Gastrocnemius medialis (tissue), 4 donors: ENCODE data around the gene WHRN. TPM values are rescaled to one million over a fixed set of nuclear protein-coding genes. Genes with fewer than 3 reads are reported as not detected.

Experiments used
- ATAC-seq, 2 donors: fragments of 150-250 bp; one replicate each; pipeline ENCODE4 v1.9.1; 2016
- DNase-seq, 2 donors: peaks; one replicate each; pipeline ENCODE4 v3.0.0-alpha.2; 2019
- H3K27ac ChIP-seq, 4 donors: fragments of 200-600 bp; sonication (generic); 1 replicate in 1 of 4; 2 replicates in 3 of 4; pipeline ENCODE4 v1.5.1; 2016 to 2018; ENCODE audit warnings: mild to moderate bottlenecking in 2 of 4, moderate library complexity in 1 of 4
- H3K27me3 ChIP-seq, 3 donors: fragments of 200-600 bp; sonication (generic) in 2 of 3; 1 replicate in 1 of 3; 2 replicates in 2 of 3; pipeline versions ENCODE4 v1.5.1 to v1.6.0; 2016 to 2019; ENCODE audit warnings: mild to moderate bottlenecking in 1 of 3, moderate library complexity in 1 of 3
- H3K36me3 ChIP-seq, 2 donors: fragments of 200-600 bp; sonication (generic) in 1 of 2; one replicate each; pipeline ENCODE4 v1.5.1; 2017 to 2018
- H3K4me1 ChIP-seq, 2 donors: fragments of 200-600 bp; sonication (generic) in 1 of 2; one replicate each; pipeline ENCODE4 v1.5.1; 2016 to 2017; ENCODE audit warnings: mild to moderate bottlenecking in 2 of 2
- H3K4me3 ChIP-seq, 4 donors: fragments of 200-600 bp; sonication (generic) in 3 of 4; 1 replicate in 1 of 4; 2 replicates in 3 of 4; pipeline ENCODE4 v1.5.1; 2016 to 2019; ENCODE audit warnings: mild to moderate bottlenecking in 2 of 4
- H3K9me3 ChIP-seq, 3 donors: fragments of 200-600 bp; sonication (generic) in 2 of 3; 1 replicate in 1 of 3; 2 replicates in 2 of 3; pipeline ENCODE4 v1.5.1; 2016 to 2019
- CTCF ChIP-seq, 5 experiments: fragments of 450-650 bp in 3 of 5; fragments of 200-600 bp in 2 of 5; sonication (generic) in 2 of 5; IDR thresholded peaks in 4 of 5; conservative IDR thresholded peaks in 1 of 5; 1 replicate in 4 of 5; 2 replicates in 1 of 5; pipeline ENCODE4 v1.5.1; 2016 to 2019; ENCODE audit warnings: antibody characterized with exemption in 5 of 5, mild to moderate bottlenecking in 3 of 5, moderate library complexity in 3 of 5
- POLR2A ChIP-seq, 2 donors: fragments of 450-650 bp; IDR thresholded peaks; one replicate each; pipeline ENCODE4 v1.6.1; 2017; ENCODE audit warnings: antibody characterized with exemption in 2 of 2, mild to moderate bottlenecking in 2 of 2, moderate library complexity in 2 of 2
- in situ Hi-C, 4 donors: fragments of 200-750 bp; cut with MboI; loops; one replicate each; pipeline versions ENCODE4 v1.15.0 to v1.8.0; 2017; ENCODE audit warnings: low sequenced_read_pairs in 4 of 4
- intact Hi-C: fragments of 100-400 bp; cut with DNase I; formaldehyde crosslinking; loops from one replicate; pipeline ENCODE4 v1.15.1; 2023; ENCODE audit warnings: low total_unique reads
- total RNA-seq, 4 donors: library from RNA; depleted of rRNA; stranded (reverse); fragments of >200 nt; gene quantifications; one replicate each; pipeline versions ENCODE4 v1.1.0 to v1.2.3, GENCODE V29; 2016

The WHRN gene
- total RNA-seq, 4 donors from 2014 or later, result 0.16 to 0.18 TPM; not detected in 2

GRCh38 chr9:114370251-114370967, 134.9 kb downstream of the WHRN start:
- intact Hi-C loops, result no loop called here
- no peak for ATAC-seq
- Histone ChIP-seq H3K4me3 (no peak overlapping the region), H3K36me3 (no peaks in the 10 kb centered on the region), H3K27ac (no peak overlapping the region), H3K9me3 (no peaks in the 10 kb centered on the region), H3K4me1 (peaks cover 0 to 5% of the 10 kb centered on the region in 2 donors), H3K27me3 (no peaks in the 10 kb centered on the region)
- no peak for TF ChIP-seq POLR2A (IDR thresholded peaks at IDR 0.05)
- no peak for TF ChIP-seq CTCF (IDR thresholded peaks at IDR 0.05 in 4 of 5, conservative IDR thresholded peaks at IDR 0.05 in 1 of 5)
- DNase-seq, result no peak
- in situ Hi-C loops, result no loop called here

- no peak for DNase-seq
- Histone ChIP-seq H3K27ac (no peak overlapping the region), H3K27me3 (no peaks in the 10 kb centered on the region), H3K36me3 (no peaks in the 10 kb centered on the region), H3K4me3 (no peak overlapping the region), H3K9me3 (no peaks in the 10 kb centered on the region), H3K4me1 (peaks cover 0 to 5% of the 10 kb centered on the region in 2 donors)
- TF ChIP-seq POLR2A (IDR thresholded peaks at IDR 0.05) (no peak), CTCF (IDR thresholded peaks at IDR 0.05 in 4 of 5, conservative IDR thresholded peaks at IDR 0.05 in 1 of 5) (no peak)
- in situ Hi-C loops, result no loop called here
- no peak for ATAC-seq
- intact Hi-C loops, result no loop called here
These were observed 135.8 kb downstream of the WHRN start for GRCh38 chr9:114369216-114370130.

GRCh38 chr9:114367772-114368569, 137.3 kb downstream of the WHRN start:
- Histone ChIP-seq H3K27me3 (no peaks in the 10 kb centered on the region), H3K4me1 (peaks cover 0 to 5% of the 10 kb centered on the region in 2 donors), H3K4me3 (no peak overlapping the region), H3K36me3 (no peaks in the 10 kb centered on the region), H3K27ac (no peak overlapping the region), H3K9me3 (no peaks in the 10 kb centered on the region)
- TF ChIP-seq CTCF (IDR thresholded peaks at IDR 0.05 in 4 of 5, conservative IDR thresholded peaks at IDR 0.05 in 1 of 5), result no peak
- no peak for TF ChIP-seq POLR2A (IDR thresholded peaks at IDR 0.05)
- in situ Hi-C loops (no loop called here), intact Hi-C loops (no loop called here)
- ATAC-seq (no peak), DNase-seq (no peak)

- intact Hi-C loops, result no loop called here
- in situ Hi-C loops, result no loop called here
- H3K27ac ChIP-seq, result peak overlapping the region in 1 of 4 donors; percentile 13
These were observed 137.9 kb downstream of the WHRN start for GRCh38 chr9:114367366-114367765.

More at GRCh38 chr9:114367366-114367765, 137.9 kb downstream of the WHRN start:
- Histone ChIP-seq H3K4me1 (peaks cover 0 to 1% of the 10 kb centered on the region in 2 donors), H3K9me3 (no peaks in the 10 kb centered on the region), H3K4me3 (no peak overlapping the region), H3K27me3 (no peaks in the 10 kb centered on the region), H3K36me3 (no peaks in the 10 kb centered on the region)
- no peak for TF ChIP-seq POLR2A (IDR thresholded peaks at IDR 0.05)
- TF ChIP-seq CTCF (IDR thresholded peaks at IDR 0.05 in 4 of 5, conservative IDR thresholded peaks at IDR 0.05 in 1 of 5), result no peak
- DNase-seq, result no peak
- no peak for ATAC-seq
